BE2C (cell line): ENCODE measurements around the gene OSBPL2.

Experiments used
- DNase-seq: peaks from one replicate; pipeline ENCODE4 v3.0.0-alpha.2; 2020
- H3K27me3 ChIP-seq: fragments of 250-450 bp; sonication (Bioruptor Pico); 2 replicates; pipeline ENCODE4 v1.5.1; 2020; ENCODE audit warnings: mild to moderate bottlenecking
- H3K36me3 ChIP-seq: fragments of 250-450 bp; sonication (Bioruptor Pico); 2 replicates; pipeline ENCODE4 v1.5.1; 2020; ENCODE audit warnings: mild to moderate bottlenecking
- H3K4me1 ChIP-seq: fragments of 250-450 bp; sonication (Bioruptor Pico); 2 replicates; pipeline ENCODE4 v1.5.1; 2020
- H3K4me3 ChIP-seq: 2 replicates; pipeline ENCODE4 v1.5.1; 2011; ENCODE audit warnings: low read depth, low read length
- H3K9me3 ChIP-seq: fragments of 250-450 bp; sonication (Bioruptor Pico); 2 replicates; pipeline ENCODE4 v1.5.1; 2020
- CTCF ChIP-seq: IDR thresholded peaks from 2 replicates; pipeline ENCODE4 v1.5.1; 2012; ENCODE audit warnings: mild to moderate bottlenecking, low read depth, low read length

OSBPL2 gene

GRCh38 chr20:62273416-62273815 lies 35.1 kb downstream of the OSBPL2 start:
- Histone ChIP-seq H3K36me3 (no peaks in the 10 kb centered on the region), H3K27me3 (no peaks in the 10 kb centered on the region)

GRCh38 chr20:62274332-62274950 lies 36.1 kb downstream of the OSBPL2 start:
- Histone ChIP-seq H3K4me3 (no peak overlapping the region), H3K27me3 (no peaks in the 10 kb centered on the region), H3K9me3 (no peaks in the 10 kb centered on the region), H3K36me3 (peaks cover 5% of the 10 kb centered on the region; the same call in 1 of the 2 replicates), H3K4me1 (no peaks in the 10 kb centered on the region; the same call in 1 of the 2 replicates)
- DNase-seq = peak; percentile 46
- TF ChIP-seq CTCF = no peak

More at GRCh38 chr20:62273416-62273815, 35.1 kb downstream of the OSBPL2 start:
- no peak for TF ChIP-seq CTCF
- no peak for DNase-seq
- H3K9me3 ChIP-seq = no peaks in the 10 kb centered on the region
- no peak overlapping the region for H3K4me3 ChIP-seq
- H3K4me1 ChIP-seq = no peaks in the 10 kb centered on the region; the same call in 1 of the 2 replicates

- Histone ChIP-seq H3K4me3 (no peak overlapping the region), H3K9me3 (no peaks in the 10 kb centered on the region), H3K36me3 (peaks cover 11% of the 10 kb centered on the region), H3K27me3 (no peaks in the 10 kb centered on the region), H3K4me1 (no peaks in the 10 kb centered on the region; the same call in 1 of the 2 replicates)
- TF ChIP-seq CTCF = no peak
- no peak for DNase-seq
These were observed 36.9 kb downstream of the OSBPL2 start for GRCh38 chr20:62275219-62275618.

GRCh38 chr20:62276439-62276838 lies 38.1 kb downstream of the OSBPL2 start:
- peaks cover 16% of the 10 kb centered on the region for H3K36me3 ChIP-seq
- no peak for DNase-seq
- no peaks in the 10 kb centered on the region; the same call in 1 of the 2 replicates for H3K4me1 ChIP-seq
- no peaks in the 10 kb centered on the region for H3K27me3 ChIP-seq
- no peak overlapping the region for H3K4me3 ChIP-seq
- H3K9me3 ChIP-seq = no peaks in the 10 kb centered on the region
- no peak for TF ChIP-seq CTCF

- no peak overlapping the region for H3K4me3 ChIP-seq
- peaks cover 20% of the 10 kb centered on the region for H3K36me3 ChIP-seq
- no peak for TF ChIP-seq CTCF
- H3K4me1 ChIP-seq = no peaks in the 10 kb centered on the region; the same call in 1 of the 2 replicates
- no peak for DNase-seq
- no peaks in the 10 kb centered on the region for H3K9me3 ChIP-seq
- no peaks in the 10 kb centered on the region for H3K27me3 ChIP-seq
These were observed 38.9 kb downstream of the OSBPL2 start for GRCh38 chr20:62277253-62277652.

GRCh38 chr20:62280303-62280702 lies 42.0 kb downstream of the OSBPL2 start:
- no peak for DNase-seq
- Histone ChIP-seq H3K27me3 (no peaks in the 10 kb centered on the region), H3K9me3 (no peaks in the 10 kb centered on the region), H3K4me1 (peaks cover 7% of the 10 kb centered on the region; the same call in 1 of the 2 replicates), H3K4me3 (no peak overlapping the region), H3K36me3 (peaks cover 20% of the 10 kb centered on the region)
- TF ChIP-seq CTCF = no peak
